GM12801 (cell line): ENCODE data around the gene IL6R.

ENCODE experiments used
- TF ChIP-seq, protein P1 (sequence below): IDR thresholded peaks from one replicate; pipeline ENCODE4 v1.5.1; 2011; ENCODE audit warnings: control low read depth; ENCODE audit not compliant: insufficient read length; ENCODE audit errors: extremely low read depth

The IL6R gene

DNA sequence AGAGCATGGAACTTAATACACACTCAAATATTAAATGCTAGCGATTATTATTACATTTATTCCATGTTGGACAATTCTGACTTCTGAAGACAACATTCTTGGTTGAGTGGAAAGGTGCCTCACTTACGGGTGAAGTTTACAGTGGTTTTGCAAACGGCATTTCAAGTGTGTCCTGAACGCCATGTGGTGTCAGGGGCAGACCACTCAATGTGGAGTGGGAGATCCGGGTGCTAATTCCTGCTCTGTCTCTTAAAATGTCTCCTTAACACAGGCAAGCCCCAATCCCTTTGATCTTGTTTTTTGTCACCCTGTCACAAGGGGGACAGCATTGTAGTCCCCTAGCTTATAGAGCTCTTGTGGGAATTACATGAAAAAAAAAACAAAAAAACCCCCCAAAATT, 91.2 kb downstream of the IL6R start:
- TF ChIP-seq, protein P1, sequence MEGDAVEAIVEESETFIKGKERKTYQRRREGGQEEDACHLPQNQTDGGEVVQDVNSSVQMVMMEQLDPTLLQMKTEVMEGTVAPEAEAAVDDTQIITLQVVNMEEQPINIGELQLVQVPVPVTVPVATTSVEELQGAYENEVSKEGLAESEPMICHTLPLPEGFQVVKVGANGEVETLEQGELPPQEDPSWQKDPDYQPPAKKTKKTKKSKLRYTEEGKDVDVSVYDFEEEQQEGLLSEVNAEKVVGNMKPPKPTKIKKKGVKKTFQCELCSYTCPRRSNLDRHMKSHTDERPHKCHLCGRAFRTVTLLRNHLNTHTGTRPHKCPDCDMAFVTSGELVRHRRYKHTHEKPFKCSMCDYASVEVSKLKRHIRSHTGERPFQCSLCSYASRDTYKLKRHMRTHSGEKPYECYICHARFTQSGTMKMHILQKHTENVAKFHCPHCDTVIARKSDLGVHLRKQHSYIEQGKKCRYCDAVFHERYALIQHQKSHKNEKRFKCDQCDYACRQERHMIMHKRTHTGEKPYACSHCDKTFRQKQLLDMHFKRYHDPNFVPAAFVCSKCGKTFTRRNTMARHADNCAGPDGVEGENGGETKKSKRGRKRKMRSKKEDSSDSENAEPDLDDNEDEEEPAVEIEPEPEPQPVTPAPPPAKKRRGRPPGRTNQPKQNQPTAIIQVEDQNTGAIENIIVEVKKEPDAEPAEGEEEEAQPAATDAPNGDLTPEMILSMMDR: no peak

DNA sequence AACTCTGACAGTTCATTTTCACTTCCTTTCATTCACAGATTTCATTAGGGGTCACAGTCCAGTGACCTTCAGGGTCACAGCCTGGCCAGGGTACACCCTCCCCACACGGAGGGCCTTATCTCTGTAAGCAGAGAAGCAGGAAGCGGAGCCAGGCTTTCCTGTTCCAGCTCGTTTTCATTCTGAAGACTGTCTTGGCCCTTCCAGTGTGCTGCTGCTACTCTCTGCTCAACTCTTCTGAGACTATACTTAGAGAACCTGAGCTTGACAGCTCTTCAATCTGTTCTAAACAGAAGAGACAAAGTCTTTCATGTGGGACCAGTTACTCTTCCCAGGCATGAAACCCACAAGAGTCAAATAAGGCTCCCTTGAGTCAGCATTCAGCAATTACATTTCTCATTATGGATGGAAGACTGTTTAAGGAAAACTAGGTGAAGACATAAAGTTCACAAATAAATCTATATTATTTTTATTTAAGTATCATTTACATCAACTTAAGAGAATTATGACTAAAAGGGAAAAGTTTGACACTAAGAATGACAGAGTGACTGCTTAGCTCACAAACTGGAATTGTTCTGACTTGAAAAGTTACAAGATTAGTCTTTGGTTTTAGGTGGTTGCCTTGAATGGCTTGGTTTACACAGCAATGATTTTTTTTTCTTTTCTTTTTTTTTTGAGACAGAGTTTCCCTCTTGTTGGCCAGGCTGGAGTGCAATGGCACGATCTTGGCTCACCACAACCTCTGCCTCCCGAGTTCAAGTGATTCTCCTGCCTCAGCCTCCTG, 92.1 kb downstream of the IL6R start:
- TF ChIP-seq, protein P1: no peak

DNA sequence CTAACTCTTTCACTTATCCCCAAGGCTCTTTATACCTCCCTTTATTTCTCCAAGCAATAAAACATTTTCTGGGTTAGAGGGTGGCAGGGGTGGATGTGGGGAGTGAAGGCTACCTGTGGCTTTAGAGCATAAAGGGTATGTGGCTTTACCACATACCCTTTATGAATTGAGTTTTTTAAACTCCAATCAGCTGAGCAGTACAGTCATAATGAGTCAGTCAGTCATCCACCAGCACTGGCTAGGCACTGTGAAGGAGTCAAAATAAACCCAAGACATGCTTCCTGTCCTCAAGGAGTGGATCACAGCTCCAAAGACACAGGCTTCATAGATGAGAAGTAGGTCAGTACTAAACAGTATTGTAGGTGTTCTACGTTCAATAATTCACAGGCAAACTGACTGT, 94.3 kb downstream of the IL6R start:
- TF ChIP-seq, protein P1: no peak

DNA sequence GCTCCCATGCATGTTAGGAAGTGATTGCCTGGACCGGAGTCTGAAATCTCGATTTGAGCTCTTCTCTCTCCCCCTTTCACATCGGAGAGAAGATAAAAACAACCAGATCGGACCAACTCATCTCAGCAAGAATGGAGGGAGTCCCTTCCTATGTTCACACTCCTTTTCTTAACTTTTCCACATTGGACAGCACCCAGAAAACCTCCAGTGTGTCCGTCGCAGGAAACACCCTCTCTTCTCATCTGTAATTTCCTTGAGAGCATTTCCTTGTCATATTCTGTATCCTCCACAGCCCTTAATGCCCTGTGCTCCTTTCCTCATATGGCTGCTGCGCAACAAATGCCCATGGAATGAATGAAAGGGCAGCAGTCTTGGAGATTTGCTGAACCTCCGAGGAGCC, 95.4 kb downstream of the IL6R start:
- TF ChIP-seq, protein P1: no peak

DNA sequence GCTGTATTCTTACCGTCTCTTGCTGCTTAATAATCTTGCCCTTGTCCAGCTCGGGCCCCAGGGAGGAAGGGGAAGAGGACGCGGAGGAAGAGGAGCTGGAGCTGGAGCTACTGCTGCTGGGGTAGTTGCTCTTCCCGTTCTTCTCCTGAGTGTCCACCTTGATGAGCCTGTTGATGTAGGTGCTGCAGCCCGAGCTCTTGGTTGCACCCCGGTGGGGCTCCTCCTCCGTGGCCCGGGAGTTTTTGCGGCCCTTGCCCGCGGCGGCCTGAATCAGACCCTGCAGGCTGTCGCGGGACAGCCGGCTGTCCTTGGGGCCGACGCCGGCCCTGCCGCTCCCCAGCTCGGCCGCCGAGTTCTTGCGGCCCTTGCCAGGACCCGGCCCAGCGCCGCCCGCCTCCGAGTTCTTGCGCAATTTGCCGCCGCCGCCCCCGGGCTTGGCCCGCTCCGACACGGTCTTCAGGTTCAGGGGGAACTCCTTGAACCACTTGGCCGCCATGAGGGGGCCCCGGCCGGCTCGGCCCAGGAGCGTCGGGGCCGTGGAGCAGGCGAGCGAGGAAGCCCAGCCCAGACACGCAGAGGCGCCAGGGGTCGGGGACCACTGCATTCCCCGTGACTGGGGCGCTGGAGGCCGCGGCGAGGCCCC, 96.4 kb downstream of the IL6R start:
- TF ChIP-seq, protein P1: no peak

DNA sequence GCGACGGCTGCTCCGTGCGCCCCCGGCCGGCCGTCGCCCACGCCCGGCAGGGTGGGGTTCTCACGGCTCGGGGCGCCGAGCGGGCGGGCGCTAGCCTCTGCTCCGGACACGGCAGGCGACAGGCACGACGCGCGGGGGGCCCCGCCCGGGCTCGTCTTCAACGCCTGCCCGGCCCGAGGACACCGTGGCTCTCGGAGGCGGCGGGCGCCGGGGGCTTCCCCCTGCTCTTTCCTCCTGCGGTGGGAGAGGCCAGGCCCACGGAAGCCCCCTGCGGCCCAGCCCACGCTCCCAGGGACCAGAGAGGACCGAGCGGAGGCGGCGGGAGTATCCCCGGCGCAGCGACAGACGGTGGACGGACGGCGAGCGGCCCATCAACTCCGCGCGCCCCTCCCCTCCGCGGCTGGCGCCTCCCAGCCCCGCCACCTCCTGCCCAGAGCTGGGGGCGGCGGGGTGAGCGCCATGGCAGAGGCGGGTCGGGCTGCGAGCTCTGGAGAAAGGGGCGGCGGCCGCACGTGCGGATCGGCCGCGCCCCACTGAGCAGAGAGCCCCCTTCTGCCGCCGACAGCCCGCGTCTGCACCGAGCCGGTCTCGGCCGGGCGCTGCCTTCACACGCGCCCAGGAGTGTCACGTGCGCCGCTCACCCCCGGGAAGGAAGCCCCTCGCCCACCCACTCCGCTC, 97.1 kb downstream of the IL6R start, which contains the start of the genes SHE and TDRD10:
SHE (minus strand) TSS at position 347 of the 678 bp plus-strand sequence. CDS start 386 bp downstream, outside the sequence.
TDRD10 (plus strand) TSS at position 154 of the 678 bp plus-strand sequence. CDS start 4,685 bp downstream, outside the sequence.
- TF ChIP-seq, protein P1: no peak

DNA sequence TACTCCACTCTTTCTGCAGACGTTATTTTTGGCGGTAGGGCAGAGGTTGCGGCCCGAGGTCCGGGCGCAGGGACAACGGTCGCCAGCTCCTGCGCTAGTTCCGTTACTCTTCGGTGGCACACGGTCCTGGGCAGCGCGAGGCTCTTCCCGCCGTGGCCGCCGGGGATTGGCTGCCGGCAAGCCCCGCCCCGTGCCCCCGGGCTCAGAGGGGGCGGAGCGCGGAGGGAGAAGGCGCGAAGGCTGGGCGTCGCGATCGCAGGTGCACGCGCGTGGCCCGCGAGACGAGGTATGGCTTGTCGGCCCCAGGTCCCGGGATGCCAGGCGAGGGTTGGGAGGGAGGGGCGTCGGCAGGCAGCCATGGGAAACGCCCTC, 97.6 kb downstream of the IL6R start:
- TF ChIP-seq, protein P1: no peak
